Small intestine (tissue), 7 donors: Measurements from ENCODE around the gene SKAP1. TPM values are rescaled to one million over a fixed set of nuclear protein-coding genes. Genes with fewer than 3 reads are reported as not detected.

Source experiments
- DNase-seq, 2 donors: peaks; one replicate each; pipeline versions ENCODE4 v3.0.0 to v3.0.0-alpha.2; 2013
- FAIRE-seq: peaks from 2 replicates; lab custom pipeline; 2012; peaks lifted over from hg19 to GRCh38; lab: Jason Lieb, UNC
- H3K27ac ChIP-seq, 3 donors: one replicate each; pipeline ENCODE4 v1.5.1; 2013; ENCODE audit warnings: low read length in 2 of 3, mild to moderate bottlenecking in 2 of 3, control low read depth in 1 of 3, inconsistent platforms in 1 of 3, low read depth in 1 of 3, moderate library complexity in 1 of 3
- H3K27me3 ChIP-seq, 3 donors: one replicate each; pipeline ENCODE4 v1.6.1; 2013; ENCODE audit warnings: low read length in 3 of 3, inconsistent platforms in 1 of 3; ENCODE audit not compliant: control insufficient read depth in 3 of 3, insufficient read depth in 3 of 3
- H3K36me3 ChIP-seq, 3 donors: one replicate each; pipeline ENCODE4 v1.6.1; 2013; ENCODE audit warnings: low read length in 3 of 3, inconsistent platforms in 1 of 3, low read depth in 1 of 3, mild to moderate bottlenecking in 1 of 3, moderate library complexity in 1 of 3; ENCODE audit not compliant: control insufficient read depth in 3 of 3, insufficient read depth in 2 of 3
- H3K4me1 ChIP-seq, 3 donors: one replicate each; pipeline ENCODE4 v1.6.1; 2013; ENCODE audit warnings: low read length in 2 of 3, inconsistent platforms in 1 of 3, low read depth in 1 of 3, mild to moderate bottlenecking in 1 of 3, moderate library complexity in 1 of 3; ENCODE audit not compliant: control insufficient read depth in 3 of 3, insufficient read depth in 2 of 3
- H3K4me3 ChIP-seq, 3 donors: one replicate each; pipeline ENCODE4 v1.5.1; 2013; ENCODE audit warnings: low read length in 3 of 3, control low read depth in 1 of 3, inconsistent platforms in 1 of 3, low read depth in 1 of 3, mild to moderate bottlenecking in 1 of 3, moderate library complexity in 1 of 3
- H3K9me3 ChIP-seq, 2 donors: one replicate each; pipeline ENCODE4 v1.6.1; 2013; ENCODE audit warnings: low read depth in 1 of 2, low read length in 1 of 2; ENCODE audit not compliant: control insufficient read depth in 2 of 2, insufficient read depth in 1 of 2
- WGBS, 3 donors: extraction: QIAGEN DNeasy Blood & Tissue Kit; methylation state at CpG; one replicate each; pipeline ENCODE4 v1.1.7; 2013; 5-methylcytosine and 5-hydroxymethylcytosine counted together
- polyA plus RNA-seq, 4 donors: library from polyadenylated mRNA; stranded (reverse) in 3 of 4; unstranded in 1 of 4; fragments of 200-250 nt in 3 of 4; fragments of 120-200 nt in 1 of 4; gene quantifications; one replicate each; pipeline versions ENCODE4 v1.2.1 to v1.2.3, GENCODE V29; 2013
- donor health status: healthy with polysubstance abuse.
- donor health status: control.
- donor health status: control.
- donor health status: Bipolar disorder and iron deficiency.
- donor health status: healthy.

SKAP1 gene
- polyA plus RNA-seq, 4 donors = 1.8 to 8.1 (median 2.1) TPM

DNA sequence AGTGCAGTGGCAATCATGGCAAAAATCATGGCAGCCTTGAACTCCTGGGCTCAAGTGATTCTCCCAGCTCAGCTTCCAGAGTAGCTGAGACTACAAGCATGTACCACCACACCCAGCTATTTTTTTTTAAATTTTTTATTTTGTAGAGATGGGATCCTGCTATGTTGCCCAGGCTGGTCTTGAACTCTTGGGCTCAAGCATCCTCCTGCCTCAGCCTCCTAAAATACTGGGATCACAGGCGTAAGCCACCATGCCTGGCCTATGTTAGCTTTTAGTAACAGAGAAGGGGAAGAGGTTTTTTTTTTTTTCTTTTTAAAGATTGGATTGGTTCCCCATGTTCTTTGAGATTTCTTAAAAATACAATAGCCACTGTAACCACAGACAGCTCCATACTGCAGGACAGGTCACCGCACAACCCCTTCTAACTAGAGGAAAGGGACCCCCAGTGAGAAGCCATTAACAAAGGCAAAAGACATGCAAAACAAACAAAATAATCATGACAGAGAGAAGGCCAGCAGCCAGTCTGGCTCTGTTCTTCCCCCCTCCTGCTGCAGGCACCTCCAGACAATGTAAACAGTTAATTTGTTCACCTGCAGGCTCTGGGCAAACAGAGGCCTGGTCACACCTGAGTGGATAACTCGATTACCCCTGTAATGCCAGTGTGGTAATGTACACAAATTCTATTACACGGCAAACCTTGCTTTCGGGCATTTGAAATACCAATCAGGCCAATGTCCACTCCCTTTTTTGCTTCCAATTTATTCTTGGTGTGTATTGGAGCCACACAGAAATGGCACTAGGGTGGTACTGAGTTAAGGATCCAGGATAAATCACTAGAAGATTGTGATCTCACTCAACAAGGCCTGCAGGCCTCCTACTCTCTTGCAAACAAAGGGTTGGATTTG, 269.6 kb downstream of the SKAP1 start:
- Histone ChIP-seq H3K9me3 (no peaks in the 10 kb centered on the region), H3K27ac (peak overlapping the region in 1 of 3 donors; percentile 31), H3K27me3 (no peaks in the 10 kb centered on the region), H3K4me1 (peaks cover 2 to 44% (median 16%) of the 10 kb centered on the region in 3 donors), H3K4me3 (no peak overlapping the region), H3K36me3 (no peaks in the 10 kb centered on the region)
- WGBS, 3 donors = 49 to 69% (median 60%) methylated on average over 5 of the region's 5 CpGs
- FAIRE-seq = no peak
- peak; percentile 57 to 58 for DNase-seq

DNA sequence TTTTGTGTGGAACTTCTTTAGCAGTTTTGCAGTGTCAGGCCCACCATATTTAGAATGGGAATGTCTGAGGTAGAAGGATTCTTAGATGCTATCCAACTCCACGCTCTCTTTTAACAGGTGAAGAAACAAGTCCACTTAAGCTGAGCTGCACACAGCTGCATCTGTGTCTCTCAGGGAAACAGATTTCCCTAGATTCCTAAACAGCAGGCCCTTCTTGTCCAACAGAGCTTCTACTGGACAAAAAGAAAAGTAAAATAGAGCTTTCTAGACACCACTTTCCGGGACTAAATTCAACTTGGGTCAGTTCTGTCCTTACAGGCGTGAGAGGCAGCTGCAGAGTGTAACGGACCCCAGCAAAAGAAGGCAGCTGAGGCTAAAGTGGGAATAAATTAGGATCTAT, 270.8 kb downstream of the SKAP1 start:
- DNase-seq (no peak), FAIRE-seq (no peak)
- no peaks in the 10 kb centered on the region for H3K9me3 ChIP-seq
- no peaks in the 10 kb centered on the region for H3K27me3 ChIP-seq
- no peak overlapping the region for H3K27ac ChIP-seq
- no peaks in the 10 kb centered on the region for H3K36me3 ChIP-seq
- WGBS, 3 donors = 90 to 92% (median 90%) methylated on average over 4 of the region's 4 CpGs
- H3K4me1 ChIP-seq = peaks cover 2 to 48% (median 16%) of the 10 kb centered on the region in 3 donors
- no peak overlapping the region for H3K4me3 ChIP-seq

DNA sequence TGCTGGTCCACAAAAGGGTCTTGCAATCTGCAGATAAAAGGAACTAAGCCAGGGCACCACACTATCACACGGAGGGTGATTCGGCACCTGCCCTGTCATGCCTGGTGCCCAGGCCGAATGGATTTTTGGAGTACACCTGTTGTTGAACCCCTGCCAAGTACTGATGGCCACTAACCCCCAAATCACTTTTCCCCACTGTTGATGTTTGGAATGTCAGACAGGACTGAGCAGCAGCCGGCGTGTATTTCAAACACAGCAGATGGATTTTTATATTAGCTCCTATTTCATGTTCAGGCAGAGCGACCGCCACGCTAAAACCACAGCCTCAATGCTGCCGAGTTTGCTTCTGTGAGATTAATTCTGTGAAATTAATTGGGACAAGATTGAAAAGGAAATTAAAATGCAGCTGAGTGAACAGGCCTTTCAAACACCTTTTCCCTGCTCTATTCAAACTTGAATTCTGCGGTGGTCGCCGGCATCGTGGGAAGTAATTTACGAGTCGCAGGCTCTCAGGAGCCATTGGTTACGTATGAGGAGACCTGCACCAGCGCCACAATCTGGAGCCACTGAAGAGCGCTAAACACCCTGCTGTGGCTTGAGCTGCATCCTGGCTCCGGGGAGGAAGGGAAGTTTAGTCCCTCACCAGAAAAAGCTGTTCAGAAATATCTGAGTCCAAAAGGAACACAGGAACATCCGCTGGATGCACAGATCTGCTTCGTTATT, 274.0 kb downstream of the SKAP1 start:
- H3K36me3 ChIP-seq = no peaks in the 10 kb centered on the region
- H3K4me3 ChIP-seq = no peak overlapping the region
- H3K9me3 ChIP-seq = no peaks in the 10 kb centered on the region
- H3K27me3 ChIP-seq = peaks cover 0 to 7% (median 0%) of the 10 kb centered on the region in 3 donors
- 66 to 85% (median 80%) methylated on average over 21 of the region's 21 CpGs for WGBS, 3 donors
- H3K27ac ChIP-seq = no peak overlapping the region
- FAIRE-seq = no peak
- no peak for DNase-seq
- peaks cover 0 to 33% (median 10%) of the 10 kb centered on the region in 3 donors for H3K4me1 ChIP-seq

DNA sequence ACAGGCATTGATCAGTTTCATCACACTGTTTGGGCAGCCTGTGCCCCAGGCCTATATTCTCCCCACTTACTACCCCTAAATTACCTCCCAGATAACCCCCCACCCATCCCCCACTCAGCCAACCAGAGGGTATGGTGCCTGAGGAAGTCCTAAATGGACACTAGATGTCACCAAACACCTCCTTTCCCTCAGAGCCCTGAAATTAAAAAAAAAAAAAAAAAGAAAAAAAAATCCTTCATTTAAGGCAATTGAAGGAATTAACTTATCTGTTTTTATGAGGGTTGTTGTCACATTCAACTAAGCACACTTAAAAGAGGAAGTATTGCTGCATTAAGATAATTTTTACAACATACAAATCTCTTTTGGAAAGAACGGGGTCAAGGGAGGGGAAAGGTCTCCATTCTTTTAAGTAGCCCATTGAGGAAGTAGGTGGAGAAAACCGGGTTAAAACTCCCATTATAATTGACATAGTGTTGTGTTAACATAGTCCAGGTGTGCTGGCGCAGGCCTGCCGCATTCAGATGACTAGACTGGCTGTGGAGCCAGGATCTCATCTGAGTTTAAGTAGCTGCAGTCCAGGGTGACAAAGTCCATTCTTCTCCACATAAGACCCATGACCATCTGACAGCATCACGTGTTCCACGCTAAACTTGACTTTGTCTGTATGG, 276.2 kb downstream of the SKAP1 start:
- peak overlapping the region in 1 of 3 donors; percentile 79 for H3K27ac ChIP-seq
- peak; percentile 73 for FAIRE-seq

DNA sequence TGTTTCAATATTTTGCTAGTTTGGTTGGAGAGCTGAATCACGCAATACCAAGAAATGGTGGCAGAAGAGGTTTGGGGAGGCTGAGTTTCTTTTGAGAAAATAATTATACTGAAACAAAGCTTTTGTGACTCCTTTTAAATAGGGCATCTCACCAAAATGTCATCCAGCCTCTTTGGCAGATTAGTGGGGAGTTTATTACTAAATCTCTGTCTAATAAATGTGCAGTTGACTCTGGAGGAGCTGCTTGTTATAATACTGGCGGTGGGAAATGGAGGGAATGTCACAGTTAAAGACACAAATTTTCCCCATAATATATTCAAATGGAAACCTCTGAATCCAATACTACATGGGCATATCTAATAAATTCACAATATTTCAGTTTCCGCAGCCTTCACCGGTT, 277.7 kb downstream of the SKAP1 start:
- no peak overlapping the region for H3K4me3 ChIP-seq
- FAIRE-seq (no peak), DNase-seq (no peak)
- 65 to 87% (median 78%) methylated on average over 4 of the region's 4 CpGs for WGBS, 3 donors
- no peaks in the 10 kb centered on the region for H3K36me3 ChIP-seq
- H3K9me3 ChIP-seq = no peaks in the 10 kb centered on the region
- no peak overlapping the region for H3K27ac ChIP-seq
- peaks cover 0 to 39% (median 5%) of the 10 kb centered on the region in 3 donors for H3K27me3 ChIP-seq
- H3K4me1 ChIP-seq = peaks cover 0 to 12% (median 0%) of the 10 kb centered on the region in 3 donors

More for the DNA sequence above, 276.2 kb downstream of the SKAP1 start:
- Histone ChIP-seq H3K4me3 (no peak overlapping the region), H3K9me3 (no peaks in the 10 kb centered on the region), H3K4me1 (peaks cover 0 to 12% (median 0%) of the 10 kb centered on the region in 3 donors), H3K36me3 (no peaks in the 10 kb centered on the region), H3K27me3 (peaks cover 0 to 27% (median 4%) of the 10 kb centered on the region in 3 donors)
- peak; percentile 95 to 96 for DNase-seq
- WGBS, 3 donors = 5 to 35% (median 27%) methylated on average over 6 of the region's 6 CpGs

DNA sequence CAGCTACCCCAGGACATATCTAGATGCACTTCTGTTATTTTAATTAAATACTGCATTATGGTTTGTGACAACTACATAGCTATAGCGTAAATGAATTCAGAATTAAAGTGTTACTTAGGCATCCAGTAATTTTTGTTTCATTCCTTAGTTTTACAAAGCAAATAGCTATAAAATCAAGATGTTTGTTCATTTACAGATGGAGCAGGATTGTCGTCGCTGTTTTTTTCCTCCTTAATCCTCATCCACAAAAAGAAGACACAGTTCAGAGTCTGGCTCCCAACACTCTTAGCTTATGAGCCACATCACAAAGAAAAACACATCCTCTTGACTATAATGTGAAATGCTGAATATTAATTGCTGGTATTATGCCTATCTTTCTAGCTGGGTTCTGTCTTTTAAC, 278.8 kb downstream of the SKAP1 start:
- H3K4me1 ChIP-seq = peaks cover 0 to 12% (median 0%) of the 10 kb centered on the region in 3 donors
- H3K36me3 ChIP-seq = no peaks in the 10 kb centered on the region
- FAIRE-seq = no peak
- H3K9me3 ChIP-seq = no peaks in the 10 kb centered on the region
- H3K27ac ChIP-seq = no peak overlapping the region
- no peak overlapping the region for H3K4me3 ChIP-seq
- WGBS, 3 donors = 60 to 68% (median 66%) methylated on average over 3 of the region's 3 CpGs
- no peak for DNase-seq
- H3K27me3 ChIP-seq = peaks cover 0 to 39% (median 5%) of the 10 kb centered on the region in 3 donors

DNA sequence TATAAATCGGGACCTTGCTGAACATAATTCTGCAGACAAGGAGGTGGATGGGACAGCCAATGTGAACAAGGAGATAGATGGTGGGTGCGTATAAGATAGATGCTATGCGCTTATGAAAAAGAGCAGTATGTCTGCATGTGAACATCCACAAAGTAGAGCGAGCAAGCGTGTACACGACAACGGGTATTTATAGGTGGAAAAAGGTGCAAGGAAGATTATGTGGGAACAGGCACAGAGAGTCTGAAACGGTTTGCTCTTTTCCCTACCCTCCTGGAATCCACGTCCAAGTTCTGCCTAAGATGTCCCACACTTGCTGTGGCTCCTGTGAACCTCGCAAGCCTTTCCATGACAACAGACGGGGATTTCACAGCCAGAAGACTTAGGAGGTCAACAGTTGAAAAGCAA, 279.4 kb downstream of the SKAP1 start:
- Histone ChIP-seq H3K9me3 (no peaks in the 10 kb centered on the region), H3K27ac (no peak overlapping the region), H3K4me3 (no peak overlapping the region), H3K4me1 (peaks cover 0 to 14% (median 0%) of the 10 kb centered on the region in 3 donors), H3K27me3 (peaks cover 0 to 39% (median 5%) of the 10 kb centered on the region in 3 donors), H3K36me3 (no peaks in the 10 kb centered on the region)
- no peak for DNase-seq
- 49 to 63% (median 56%) methylated on average over 11 of the region's 11 CpGs for WGBS, 3 donors
- no peak for FAIRE-seq
